ENCODE data around the gene MAML3. TPM values are rescaled to one million over a fixed set of nuclear protein-coding genes. Genes with fewer than 3 reads are reported as not detected.

The MAML3 gene
- total RNA-seq, 1 donor from 2014 or later: 0.79 TPM

- no peak for TF ChIP-seq CTCF (IDR thresholded peaks at IDR 0.05; ENCODE audit: insufficient read depth, low read length, severe bottlenecking)
- no peaks in the 10 kb centered on the region for H3K36me3 ChIP-seq (ENCODE audit: control insufficient read depth, insufficient read depth, low read length)
- no peak for DNase-seq (ENCODE audit: low read depth)
- FAIRE-seq: no peak
- no peak overlapping the region for H3K4me3 ChIP-seq (ENCODE audit: low read depth, low read length)
- H3K27me3 ChIP-seq (ENCODE audit: control insufficient read depth, insufficient read depth, low read length): no peaks in the 10 kb centered on the region
These were observed 133.3 kb downstream of the MAML3 start for GRCh38 chr4:140020457-140021361.

GRCh38 chr4:140019619-140020347 lies 134.2 kb downstream of the MAML3 start:
- DNase-seq (ENCODE audit: low read depth): no peak
- FAIRE-seq: no peak
- no peak overlapping the region for H3K4me3 ChIP-seq (ENCODE audit: low read depth, low read length)
- no peaks in the 10 kb centered on the region for H3K27me3 ChIP-seq (ENCODE audit: control insufficient read depth, insufficient read depth, low read length)
- no peaks in the 10 kb centered on the region for H3K36me3 ChIP-seq (ENCODE audit: control insufficient read depth, insufficient read depth, low read length)
- no peak for TF ChIP-seq CTCF (IDR thresholded peaks at IDR 0.05; ENCODE audit: insufficient read depth, low read length, severe bottlenecking)

- no peak overlapping the region for H3K4me3 ChIP-seq (ENCODE audit: low read depth, low read length)
- no peak for TF ChIP-seq CTCF (IDR thresholded peaks at IDR 0.05; ENCODE audit: insufficient read depth, low read length, severe bottlenecking)
- H3K27me3 ChIP-seq (ENCODE audit: control insufficient read depth, insufficient read depth, low read length): no peaks in the 10 kb centered on the region
- H3K36me3 ChIP-seq (ENCODE audit: control insufficient read depth, insufficient read depth, low read length): no peaks in the 10 kb centered on the region
- FAIRE-seq (no peak), DNase-seq (ENCODE audit: low read depth) (no peak)
These were observed 134.9 kb downstream of the MAML3 start for GRCh38 chr4:140018931-140019618.

GRCh38 chr4:140014284-140014683 lies 139.7 kb downstream of the MAML3 start:
- DNase-seq (ENCODE audit: low read depth) (no peak), FAIRE-seq (no peak)
- H3K36me3 ChIP-seq (ENCODE audit: control insufficient read depth, insufficient read depth, low read length): no peaks in the 10 kb centered on the region
- TF ChIP-seq CTCF (IDR thresholded peaks at IDR 0.05; ENCODE audit: insufficient read depth, low read length, severe bottlenecking): no peak
- H3K27me3 ChIP-seq (ENCODE audit: control insufficient read depth, insufficient read depth, low read length): no peaks in the 10 kb centered on the region
- no peak overlapping the region for H3K4me3 ChIP-seq (ENCODE audit: low read depth, low read length)

GRCh38 chr4:140012688-140013486 lies 141.1 kb downstream of the MAML3 start:
- no peaks in the 10 kb centered on the region for H3K36me3 ChIP-seq (ENCODE audit: control insufficient read depth, insufficient read depth, low read length)
- peak; percentile 62 for TF ChIP-seq CTCF (IDR thresholded peaks at IDR 0.05; ENCODE audit: insufficient read depth, low read length, severe bottlenecking)
- DNase-seq (ENCODE audit: low read depth): peak; percentile 87
- no peaks in the 10 kb centered on the region for H3K27me3 ChIP-seq (ENCODE audit: control insufficient read depth, insufficient read depth, low read length)
- H3K4me3 ChIP-seq (ENCODE audit: low read depth, low read length): no peak overlapping the region
- no peak for FAIRE-seq

Data from bronchial epithelial cell (primary cell).